RPMI7951 (cell line): ENCODE measurements around the gene IPCEF1. TPM values are rescaled to one million over a fixed set of nuclear protein-coding genes. Genes with fewer than 3 reads are reported as not detected.

ENCODE experiments used
- DNase-seq: peaks from one replicate; pipeline ENCODE4 v3.0.0-alpha.2; 2012; ENCODE audit warnings: low read depth
- total RNA-seq: library from RNA; depleted of rRNA; stranded (reverse); fragments of >200 nt; shearing (Covaris generic); gene quantifications from 2 replicates; pipeline ENCODE4 v1.2.3, GENCODE V29; 2014

The IPCEF1 gene
- total RNA-seq, 1 experiment from 2014 or later: under 0.01 TPM

DNA sequence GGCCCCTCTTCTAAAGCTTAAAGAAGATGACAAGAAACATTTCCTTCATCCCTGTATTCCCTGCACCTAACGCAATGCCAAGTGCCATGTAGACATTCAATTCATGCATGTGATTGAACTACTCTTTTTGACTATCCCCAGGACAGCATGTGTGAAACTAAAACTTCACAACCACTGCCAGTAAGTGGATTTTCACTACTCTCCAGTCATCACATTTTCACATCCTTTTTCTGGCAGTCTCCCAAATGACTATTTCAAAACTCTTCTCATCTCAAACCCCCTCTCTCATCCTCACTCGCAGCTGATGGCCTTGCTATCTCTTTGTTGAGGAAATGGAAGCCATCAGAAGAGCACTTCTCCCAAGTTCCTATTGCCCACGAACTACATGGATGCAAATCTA lies 194.9 kb downstream of the IPCEF1 start:
- no peak for DNase-seq

DNA sequence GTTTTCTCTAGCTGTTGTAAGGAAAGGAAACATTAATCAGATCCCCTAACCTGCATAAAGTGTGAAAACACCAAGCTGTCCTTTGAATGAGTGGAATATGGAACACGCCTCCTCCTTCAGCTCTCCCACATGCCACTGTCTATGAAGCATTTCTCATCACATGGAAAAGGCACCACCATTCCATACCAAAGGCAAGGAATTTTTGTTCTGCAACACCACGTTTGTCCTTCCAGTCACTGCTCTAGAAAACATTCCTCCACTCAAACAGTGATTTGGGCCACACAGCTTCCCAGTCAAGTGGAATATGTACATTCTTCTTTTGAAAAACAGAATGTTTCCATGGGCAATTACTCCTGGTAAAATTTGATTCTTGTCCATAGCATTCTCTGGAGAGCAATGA lies 197.5 kb downstream of the IPCEF1 start:
- no peak for DNase-seq

DNA sequence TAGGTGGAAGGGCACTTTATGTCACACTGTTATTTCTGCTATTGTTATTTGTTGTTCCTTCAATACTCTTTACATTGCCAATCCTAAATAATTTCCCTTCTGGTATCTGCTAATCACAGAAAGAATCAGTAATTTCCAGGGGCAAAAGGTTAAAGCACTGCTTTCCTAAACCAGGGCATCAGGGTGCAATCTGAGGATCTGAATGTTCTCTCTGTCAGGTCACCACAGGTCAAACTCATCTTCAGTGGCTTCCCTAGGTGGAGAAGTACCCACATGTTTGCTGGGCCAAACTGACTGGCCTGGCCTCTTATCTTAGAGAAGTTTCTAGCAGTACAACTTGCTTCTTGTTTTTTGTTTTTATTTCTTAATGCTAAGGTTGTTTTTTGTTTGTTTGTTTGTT lies 198.9 kb downstream of the IPCEF1 start:
- DNase-seq: no peak

DNA sequence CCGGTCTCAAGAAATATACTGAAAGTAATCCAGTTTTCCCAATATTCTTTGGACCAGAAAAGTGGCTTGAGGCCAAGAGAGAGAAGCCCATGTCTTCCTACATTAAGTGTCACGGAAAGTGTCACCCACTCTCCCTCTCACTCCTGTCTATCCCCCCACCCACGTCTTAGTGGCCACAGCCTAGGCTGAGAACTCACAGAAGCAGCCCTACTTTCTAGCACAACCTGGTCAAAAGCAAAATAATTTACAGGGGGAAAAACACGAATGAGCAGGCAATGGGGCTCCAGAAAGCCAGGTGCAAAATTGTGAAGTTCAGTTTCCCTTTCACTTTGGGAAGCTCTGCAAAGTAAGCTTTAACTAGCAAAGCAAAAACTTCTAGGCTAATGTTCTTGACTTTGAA lies 199.5 kb downstream of the IPCEF1 start:
- no peak for DNase-seq

DNA sequence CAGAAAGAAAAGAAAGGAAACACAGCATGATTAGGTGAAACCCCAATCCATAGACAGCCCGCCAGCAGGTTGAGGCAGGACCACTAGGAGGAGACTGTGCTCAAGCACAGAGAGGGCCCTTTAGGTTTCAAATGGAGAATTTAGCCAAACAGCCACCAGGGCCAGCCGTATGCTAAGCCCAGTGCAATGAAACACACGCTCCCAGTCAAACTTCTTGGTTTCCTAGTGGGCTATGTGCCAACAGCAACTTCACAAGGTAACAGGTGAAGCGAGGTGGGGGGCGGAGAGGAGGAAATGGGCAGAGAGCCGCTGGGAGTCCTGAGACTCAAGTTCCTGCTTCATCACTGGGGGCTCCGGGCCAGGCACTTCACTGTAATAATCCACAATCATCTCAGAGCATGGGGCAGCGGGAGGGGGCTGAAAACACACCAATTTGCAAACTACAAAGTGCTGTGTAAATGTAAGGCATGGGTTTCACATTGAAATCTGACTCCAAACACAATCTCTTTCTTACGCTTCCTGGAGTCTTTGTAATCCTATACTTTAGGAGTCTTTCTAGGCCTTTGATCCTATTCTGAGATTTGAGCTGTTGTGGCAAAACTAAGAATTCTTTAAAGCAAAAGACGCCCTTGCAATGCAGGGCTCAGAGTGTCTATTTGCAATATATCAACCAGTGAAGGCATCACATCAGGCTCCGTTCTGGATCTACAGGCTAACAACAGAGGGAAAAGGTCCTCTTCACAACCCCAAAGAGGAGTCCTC lies 200.3 kb downstream of the IPCEF1 start:
- DNase-seq: peak; percentile 50

DNA sequence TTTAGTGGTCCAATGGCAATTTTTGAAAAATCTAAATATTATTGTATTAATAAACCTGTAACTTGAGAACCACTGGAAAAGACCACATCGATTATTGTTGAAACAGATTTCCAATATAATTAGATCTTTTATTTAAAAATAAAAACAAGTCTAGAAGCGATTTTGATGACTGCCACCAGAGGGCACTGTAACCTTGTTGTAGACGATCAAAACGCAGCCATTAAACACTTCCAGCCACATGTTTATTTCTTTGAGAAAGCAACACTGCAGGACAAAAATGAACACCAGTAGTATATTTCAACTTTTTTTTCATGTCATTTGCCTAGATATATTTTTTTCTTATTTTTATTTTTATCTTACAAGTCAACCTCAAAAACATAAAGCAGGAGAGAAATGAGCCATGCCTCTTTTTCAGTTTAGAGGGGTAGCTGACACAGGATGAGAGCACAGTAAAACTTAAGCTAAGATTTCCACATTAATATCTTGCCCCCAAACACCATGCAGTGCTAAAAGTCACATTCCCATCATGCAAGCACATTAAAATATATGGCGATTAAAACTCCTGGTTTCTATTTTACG lies 202.1 kb downstream of the IPCEF1 start:
- DNase-seq: peak; percentile 59

DNA sequence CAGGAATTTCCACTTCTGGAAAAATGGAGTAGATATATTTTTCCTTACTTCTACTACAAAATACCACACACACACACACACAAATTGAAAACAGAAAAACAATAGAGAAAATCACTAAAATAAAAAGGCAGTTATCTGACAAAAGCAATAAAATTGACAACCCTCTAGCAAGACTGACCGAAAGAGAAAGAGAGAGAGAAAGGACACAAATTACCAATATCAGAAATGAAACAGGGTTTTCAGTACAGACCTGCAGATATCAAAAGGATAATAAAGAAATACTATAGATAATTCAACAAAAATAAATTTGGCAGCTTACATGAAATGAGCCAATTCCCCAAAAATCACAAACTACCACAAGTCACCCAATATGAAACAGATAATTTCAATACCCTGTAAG lies 212.8 kb downstream of the IPCEF1 start:
- DNase-seq: no peak

DNA sequence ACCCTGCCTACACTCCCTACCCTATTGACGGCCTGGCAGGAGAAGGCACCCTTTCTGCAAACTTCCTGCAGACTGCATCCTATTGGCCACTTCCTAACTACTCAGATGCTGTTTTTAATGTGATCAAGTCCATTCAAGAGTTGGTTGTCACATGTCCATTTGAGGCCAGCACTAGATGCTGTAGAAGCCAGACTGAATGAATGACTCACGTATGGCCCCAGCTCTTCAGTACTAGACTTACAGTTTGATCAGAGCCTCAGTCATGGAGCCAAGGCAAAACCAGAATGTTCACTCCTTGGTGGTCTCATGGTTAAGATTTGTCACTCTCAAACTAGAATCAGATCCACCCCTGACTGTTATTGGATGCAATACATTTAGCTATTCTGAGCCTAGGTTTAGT lies 215.9 kb downstream of the IPCEF1 start:
- DNase-seq: no peak

DNA sequence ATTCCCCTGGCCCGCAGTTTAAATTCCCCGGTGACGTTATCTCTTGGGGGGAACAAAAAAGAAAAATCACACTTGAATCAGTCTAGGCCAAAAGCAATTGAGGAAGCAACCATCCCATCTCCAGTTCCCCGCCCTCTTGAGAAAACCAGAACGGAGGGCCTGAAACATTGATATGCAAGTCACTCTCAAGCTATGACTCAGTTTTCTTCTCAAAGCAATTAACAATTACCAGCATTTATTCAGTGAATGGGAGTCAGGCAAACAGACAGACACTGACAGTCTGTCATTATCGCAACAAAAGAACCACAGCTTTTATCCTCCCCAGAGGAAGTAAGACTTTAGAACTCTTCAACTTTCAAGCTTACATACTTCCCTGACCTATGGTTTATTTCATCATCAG lies 216.7 kb downstream of the IPCEF1 start:
- DNase-seq: peak; percentile 44

DNA sequence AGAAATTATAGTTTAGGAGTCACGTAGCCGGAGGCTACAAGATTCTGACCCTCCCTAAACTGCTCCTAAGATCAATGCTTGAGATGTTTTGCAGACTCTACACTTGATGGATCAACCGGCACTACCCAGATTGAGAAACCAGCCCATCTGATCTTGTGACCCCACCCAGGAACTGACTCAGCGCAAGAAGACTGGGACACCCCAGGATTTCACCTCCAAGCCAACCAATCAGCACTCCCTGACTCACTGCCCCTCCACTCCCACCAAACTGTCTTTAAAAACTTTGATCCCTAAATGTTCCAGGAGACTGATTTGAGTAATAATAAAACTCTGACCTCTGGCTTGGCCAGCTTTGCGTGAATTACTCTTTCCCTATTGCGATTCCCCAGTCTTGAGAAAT lies 217.8 kb downstream of the IPCEF1 start:
- DNase-seq: no peak

DNA sequence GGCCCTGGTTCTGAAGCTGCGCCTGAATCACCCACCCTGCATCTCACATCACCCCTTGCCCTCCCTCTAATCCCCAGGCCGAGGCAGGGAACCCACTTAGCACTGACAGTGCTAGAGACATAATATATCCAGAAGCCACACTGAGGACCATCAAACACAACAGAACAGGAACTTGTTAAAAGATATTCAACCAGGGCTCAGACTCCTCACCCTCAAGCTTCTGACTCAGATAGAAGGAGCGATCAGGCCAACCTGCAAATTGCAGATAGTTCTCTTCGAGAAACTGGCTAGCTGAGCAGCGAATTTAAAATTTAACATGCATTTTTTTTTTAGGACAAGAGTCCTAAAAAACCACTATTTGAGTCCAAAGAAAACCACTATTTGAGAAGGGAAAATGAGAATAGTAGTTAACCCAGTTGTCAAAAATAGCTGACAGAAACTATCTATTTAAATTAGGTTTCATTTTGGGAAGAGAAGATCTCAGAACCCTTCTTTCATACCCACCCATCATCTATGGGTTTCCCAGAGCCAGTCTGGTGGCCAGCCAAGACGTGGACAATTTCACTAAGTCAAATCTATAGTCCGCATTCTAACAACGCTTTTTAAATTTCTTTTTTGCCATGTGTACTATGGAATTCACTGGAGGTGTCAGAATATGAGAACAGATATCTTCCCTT lies 222.0 kb downstream of the IPCEF1 start:
- DNase-seq: no peak

DNA sequence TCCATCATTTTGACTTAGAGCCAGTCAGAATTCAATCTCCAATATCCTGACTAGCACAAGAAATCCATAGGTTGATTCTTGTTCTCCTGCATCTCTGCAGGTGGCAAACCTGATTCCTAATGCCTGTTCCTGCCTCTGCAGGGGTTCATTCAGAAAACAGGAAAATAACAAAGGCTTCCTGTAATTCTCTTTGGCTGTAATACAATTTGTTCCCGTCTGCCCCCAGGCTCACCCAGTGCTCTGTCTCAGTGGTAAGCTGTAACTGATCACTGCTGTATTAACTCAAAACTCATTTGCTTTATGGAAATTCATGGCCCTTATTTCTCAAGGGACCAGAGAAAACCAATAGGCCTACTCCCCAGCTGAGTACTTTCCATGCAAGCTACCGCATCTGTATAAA lies 228.9 kb downstream of the IPCEF1 start:
- no peak for DNase-seq

DNA sequence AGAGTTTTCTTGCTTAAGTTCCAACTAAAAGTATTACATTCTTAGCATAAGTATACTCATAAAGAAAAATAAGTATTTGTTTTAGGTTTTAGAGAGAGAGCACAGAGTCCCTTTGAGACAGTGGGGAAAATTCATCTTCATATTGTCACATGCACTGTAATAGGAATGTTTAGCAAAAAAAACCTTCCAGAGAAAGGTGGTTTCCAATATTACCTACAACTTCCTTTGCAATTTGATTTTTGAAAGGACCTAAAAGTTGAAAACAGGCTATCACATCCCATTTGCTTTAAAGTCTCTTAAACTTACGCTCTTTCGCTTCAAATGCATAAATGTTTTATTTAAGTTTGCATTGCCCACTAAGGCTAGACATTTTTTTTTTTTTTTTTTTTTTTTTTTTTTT lies 231.2 kb downstream of the IPCEF1 start:
- DNase-seq: no peak

DNA sequence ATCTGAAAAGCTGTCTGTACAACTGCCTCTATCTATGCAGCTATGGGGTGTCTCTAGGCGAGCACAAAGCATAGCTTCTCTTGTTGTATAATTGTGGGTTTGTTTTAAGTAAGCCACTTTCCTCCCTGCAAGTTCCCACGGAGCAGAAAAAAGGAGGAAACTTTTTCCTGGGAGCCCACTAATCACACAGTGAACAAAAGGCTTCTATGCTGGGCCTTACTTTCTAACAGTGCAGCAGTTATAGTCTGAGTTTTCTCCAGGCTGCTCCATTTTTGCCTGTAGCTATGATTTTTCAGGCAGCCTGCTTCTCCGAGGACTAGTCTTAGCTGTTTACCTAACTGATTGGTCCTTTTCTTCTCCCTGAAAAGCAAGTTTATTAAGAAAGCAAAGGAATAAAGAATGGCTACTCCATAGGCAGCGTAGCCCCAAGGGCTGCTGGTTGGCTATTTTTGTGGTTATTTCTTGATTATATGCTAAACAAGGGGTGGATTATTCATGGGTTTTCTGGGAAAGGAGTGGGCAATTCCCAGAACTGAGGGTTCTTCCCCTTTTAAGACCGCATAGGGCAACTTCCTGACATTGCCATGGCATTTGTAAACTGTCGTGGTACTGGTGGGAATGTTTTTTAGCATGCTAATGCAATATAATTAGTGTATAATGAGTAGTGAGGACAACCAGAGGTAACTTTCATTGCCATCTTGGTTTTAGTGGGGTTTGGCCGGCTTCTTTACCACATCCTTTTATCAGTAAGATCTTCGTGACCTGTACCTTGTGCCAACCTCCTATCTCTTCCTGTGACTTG lies 233.2 kb downstream of the IPCEF1 start:
- peak; percentile 53 for DNase-seq

DNA sequence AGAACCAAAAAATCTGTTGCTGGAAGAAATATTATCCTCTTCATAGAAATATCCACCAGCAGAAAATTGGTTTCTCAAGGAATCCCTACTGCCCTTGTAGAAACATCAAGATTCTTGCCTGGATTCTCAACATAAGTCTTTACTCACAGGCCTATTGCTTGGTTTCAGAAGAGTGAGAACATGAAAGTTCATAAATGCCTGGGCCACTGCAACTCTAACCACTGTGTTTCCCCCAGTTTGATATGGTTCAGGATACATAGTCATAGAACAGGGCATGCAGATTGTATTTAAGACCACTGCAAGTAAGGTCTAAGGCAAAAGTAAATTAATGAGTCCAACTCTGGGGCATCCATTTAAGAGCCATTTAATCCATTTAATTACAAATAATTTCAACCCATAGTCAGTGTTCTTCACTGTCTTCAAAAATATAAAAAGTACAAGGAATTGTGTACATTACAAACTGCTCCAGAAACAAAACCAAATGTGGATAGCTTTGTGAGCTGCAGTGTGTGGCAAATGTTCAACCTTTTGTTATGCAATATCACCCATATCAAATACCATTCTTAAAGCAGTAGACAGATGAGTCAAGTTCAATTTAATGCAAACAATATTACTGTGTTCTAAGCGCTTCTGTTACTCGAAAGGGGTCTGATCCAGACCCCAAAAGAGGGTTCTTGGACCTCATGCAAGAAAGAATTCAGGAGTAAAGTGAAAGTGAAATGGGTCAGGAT lies 234.2 kb downstream of the IPCEF1 start:
- no peak for DNase-seq

DNA sequence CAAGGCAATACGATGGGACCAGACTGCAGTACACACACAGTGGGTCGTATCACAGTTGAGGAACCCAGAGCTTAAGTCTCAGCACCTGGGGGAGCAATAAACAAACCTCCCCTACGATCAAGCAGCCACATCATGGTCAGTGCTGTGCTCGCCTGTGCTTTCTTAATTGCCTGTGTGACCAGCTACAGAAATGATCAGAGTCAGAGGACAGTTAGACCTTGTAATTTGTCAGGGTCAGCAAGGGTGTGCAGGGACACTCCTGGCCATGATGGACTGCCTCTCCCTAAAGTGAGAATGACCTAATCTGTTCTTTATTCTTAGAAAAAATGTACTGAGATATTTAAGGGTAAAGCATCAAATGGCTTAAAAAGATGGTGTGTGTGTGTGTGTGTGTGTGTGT lies 239.1 kb downstream of the IPCEF1 start:
- DNase-seq: no peak

DNA sequence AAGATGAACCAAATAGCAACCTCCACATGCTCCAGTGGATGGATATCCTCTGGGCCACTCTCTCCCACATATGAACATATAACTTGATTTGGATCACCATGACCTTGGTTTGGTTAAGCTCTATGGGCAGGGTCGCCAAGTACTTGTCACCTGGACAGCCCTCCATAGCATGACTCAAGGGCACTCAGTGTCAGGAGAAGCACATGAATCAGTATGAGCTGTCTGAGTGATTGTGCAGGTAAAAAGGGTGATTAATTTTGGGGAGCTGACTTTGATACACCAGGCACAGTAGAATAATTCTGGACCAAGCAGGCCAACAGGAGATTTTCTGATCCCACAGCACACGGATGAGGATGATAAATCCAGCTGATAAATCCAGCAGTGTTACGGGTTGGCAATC lies 243.2 kb downstream of the IPCEF1 start:
- DNase-seq: no peak

DNA sequence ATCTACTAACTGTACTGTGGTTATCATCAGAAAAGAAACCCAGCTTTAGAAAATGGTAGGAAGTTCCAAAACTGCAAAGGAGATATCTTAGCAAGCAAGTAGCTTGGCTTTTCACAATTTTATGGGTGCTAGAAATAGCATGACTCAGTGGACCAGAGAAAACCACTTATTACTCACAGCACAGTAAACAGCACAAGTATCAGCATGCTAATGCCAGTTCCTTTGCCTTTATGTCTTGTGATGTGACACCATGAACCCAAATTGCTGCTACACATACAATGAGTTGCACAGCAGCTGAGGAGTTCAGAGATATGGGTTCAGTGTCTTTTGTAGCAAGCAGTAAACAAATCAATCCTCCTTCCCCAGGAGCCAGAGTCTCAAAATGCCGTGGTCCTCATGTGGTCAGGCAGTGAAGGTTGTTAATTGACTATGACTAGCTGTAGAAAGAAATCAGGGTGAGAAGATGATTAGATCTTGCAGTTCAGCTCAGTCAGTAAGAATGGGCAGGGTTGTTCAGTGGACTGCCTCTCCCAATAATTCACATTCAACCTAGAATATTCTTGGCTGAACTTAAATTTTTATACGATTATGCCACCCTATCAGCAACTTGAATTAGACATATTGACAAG lies 244.3 kb downstream of the IPCEF1 start:
- peak; percentile 6 for DNase-seq

DNA sequence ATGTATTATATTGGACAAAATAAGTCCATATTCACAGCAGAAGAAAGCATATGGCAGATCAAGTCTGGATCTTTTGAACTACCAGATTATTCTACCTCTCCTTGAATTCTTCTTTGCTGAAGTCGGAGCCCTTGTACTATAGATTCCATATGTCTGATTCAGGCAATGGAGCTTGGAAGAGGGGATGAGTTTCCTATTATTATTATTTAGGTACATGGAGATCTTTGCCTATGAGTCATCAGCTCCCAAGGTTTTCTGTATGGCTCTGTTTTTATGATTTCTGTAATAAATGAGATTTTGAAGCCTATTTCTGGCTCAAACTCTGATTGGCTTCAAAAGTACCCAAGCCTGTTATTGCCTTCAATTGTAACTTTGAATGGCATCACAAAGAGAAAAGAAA lies 245.6 kb downstream of the IPCEF1 start:
- DNase-seq: no peak

DNA sequence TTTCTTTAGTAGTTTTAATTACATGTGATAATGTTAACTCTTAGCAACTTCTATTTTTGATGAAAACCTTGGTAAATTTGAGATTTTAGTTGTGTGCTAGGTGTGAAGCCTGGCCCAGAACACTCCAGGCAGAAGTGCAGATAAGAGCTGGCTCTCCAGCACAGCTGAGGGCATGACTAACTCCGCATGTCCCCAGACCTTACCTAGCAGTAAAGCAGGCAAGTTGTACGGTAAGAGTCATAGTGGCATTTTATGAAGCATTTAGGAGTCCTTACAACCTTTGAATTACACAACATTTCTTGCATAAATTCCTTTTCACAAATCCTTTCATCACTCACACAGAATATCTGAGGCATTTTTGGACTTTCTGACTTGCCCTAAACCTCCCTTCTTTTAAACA lies 250.4 kb downstream of the IPCEF1 start:
- DNase-seq: no peak
